WTC11 (cell line): ENCODE data around the gene THAP3. TPM values are rescaled to one million over a fixed set of nuclear protein-coding genes. Genes with fewer than 3 reads are reported as not detected.

Experiments
- ATAC-seq: fragments of 200-7000 bp; cut with Tn5 transposase; 2 replicates; pipeline ENCODE4 v1.10.0; 2021; ENCODE audit warnings: mild to moderate bottlenecking, moderate library complexity
- CTCF ChIA-PET: fragments of 300-600 bp; sonication (Branson Sonifier 250); formaldehyde crosslinking; loops from one replicate; lab custom pipeline; 2021; ENCODE audit warnings: antibody characterized with exemption; lab: Charles Lee
- POLR2A ChIA-PET: fragments of 350-600 bp; sonication (Branson Sonifier 250); formaldehyde crosslinking; loops from one replicate; lab custom pipeline; 2021; ENCODE audit warnings: antibody characterized with exemption; lab: Charles Lee
- DNase-seq: peaks from one replicate; pipeline ENCODE4 v3.0.0; 2021; ENCODE audit warnings: low spot score
- H3K27ac Mint-ChIP-seq: 2 replicates; pipeline ENCODE4 v1.8.0; 2021; ENCODE audit warnings: mixed read lengths
- H3K27me3 Mint-ChIP-seq: 2 replicates; pipeline ENCODE4 v1.8.0; 2021; ENCODE audit warnings: low read depth, mild to moderate bottlenecking, moderate library complexity, mixed read lengths
- H3K36me3 Mint-ChIP-seq: 2 replicates; pipeline ENCODE4 v1.8.0; 2021; ENCODE audit warnings: mixed read lengths
- H3K4me1 Mint-ChIP-seq: 2 replicates; pipeline ENCODE4 v1.8.0; 2022; ENCODE audit warnings: mixed read lengths
- H3K4me3 Mint-ChIP-seq: 2 replicates; pipeline ENCODE4 v1.8.0; 2021; ENCODE audit warnings: mild to moderate bottlenecking, moderate library complexity, mixed read lengths
- H3K9me3 Mint-ChIP-seq: 2 replicates; pipeline ENCODE4 v1.8.0; 2021; ENCODE audit warnings: mixed read lengths
- ATF1 ChIP-seq: sonication (generic); formaldehyde crosslinking; IDR thresholded peaks from 2 replicates; pipeline ENCODE4 v1.8.1; 2023; ENCODE audit warnings: mild to moderate bottlenecking, moderate library complexity, missing genetic modification reagents
- CREB1 ChIP-seq: sonication (generic); formaldehyde crosslinking; IDR thresholded peaks from 2 replicates; pipeline ENCODE4 v1.8.0; 2023; ENCODE audit warnings: mild to moderate bottlenecking, missing genetic modification reagents
- ELF4 ChIP-seq: sonication (generic); formaldehyde crosslinking; IDR thresholded peaks from 2 replicates; pipeline ENCODE4 v1.8.1; 2022; ENCODE audit warnings: low read depth, mild to moderate bottlenecking, moderate library complexity, missing genetic modification reagents
- FOXJ3 ChIP-seq: sonication (generic); formaldehyde crosslinking; IDR thresholded peaks from 2 replicates; pipeline ENCODE4 v1.9.0; 2021; ENCODE audit warnings: missing genetic modification reagents, mild to moderate bottlenecking, borderline replicate concordance
- IRF2 ChIP-seq: sonication (generic); formaldehyde crosslinking; IDR thresholded peaks from 2 replicates; pipeline ENCODE4 v1.8.0; 2022; ENCODE audit warnings: low read depth, missing genetic modification reagents, borderline replicate concordance
- NFATC4 ChIP-seq: fragments of 250-450 bp; sonication (Bioruptor Pico); IDR thresholded peaks from 2 replicates; pipeline ENCODE4 v1.9.0; 2021; ENCODE audit warnings: mild to moderate bottlenecking
- NR3C1 ChIP-seq: sonication (generic); formaldehyde crosslinking; conservative IDR thresholded peaks from 2 replicates; pipeline ENCODE4 v1.8.1; 2023; ENCODE audit warnings: low read depth, mild to moderate bottlenecking, missing genetic modification reagents
- PRRX2 ChIP-seq: fragments of 250-450 bp; sonication (Bioruptor Pico); IDR thresholded peaks from 2 replicates; pipeline ENCODE4 v1.8.0; 2021; ENCODE audit warnings: mild to moderate bottlenecking
- SMAD3 ChIP-seq: sonication (generic); formaldehyde crosslinking; IDR thresholded peaks from 2 replicates; pipeline ENCODE4 v1.8.0; 2022; ENCODE audit warnings: missing genetic modification reagents, mild to moderate bottlenecking, borderline replicate concordance
- TEAD1 ChIP-seq: sonication (generic); formaldehyde crosslinking; IDR thresholded peaks from 2 replicates; pipeline ENCODE4 v1.8.0; 2022; ENCODE audit warnings: mild to moderate bottlenecking, missing genetic modification reagents
- TP53 ChIP-seq: sonication (generic); formaldehyde crosslinking; IDR thresholded peaks from 2 replicates; pipeline ENCODE4 v1.8.1; 2023; ENCODE audit warnings: mild to moderate bottlenecking, missing genetic modification reagents
- ZNF232 ChIP-seq: sonication (generic); formaldehyde crosslinking; IDR thresholded peaks from 2 replicates; pipeline ENCODE4 v1.8.0; 2022; ENCODE audit warnings: mild to moderate bottlenecking, missing genetic modification reagents
- ZNF263 ChIP-seq: sonication (generic); formaldehyde crosslinking; IDR thresholded peaks from 2 replicates; pipeline ENCODE4 v1.8.1; 2022; ENCODE audit warnings: low read depth, mild to moderate bottlenecking, moderate library complexity, missing genetic modification reagents
- ZNF317 ChIP-seq: sonication (generic); formaldehyde crosslinking; IDR thresholded peaks from 2 replicates; pipeline ENCODE4 v1.8.1; 2023; ENCODE audit warnings: low read depth, mild to moderate bottlenecking, moderate library complexity, missing genetic modification reagents, borderline replicate concordance
- total RNA-seq: library from RNA; stranded (reverse); gene quantifications from 3 replicates; pipeline ENCODE4 v1.2.3, GENCODE V29; 2021
- TF ChIP-seq, protein P1 (sequence below): sonication (generic); formaldehyde crosslinking; IDR thresholded peaks from 2 replicates; pipeline ENCODE4 v1.8.0; 2023; ENCODE audit warnings: missing genetic modification reagents, mild to moderate bottlenecking, borderline replicate concordance
- TF ChIP-seq, protein P2 (sequence below): sonication (generic); formaldehyde crosslinking; conservative IDR thresholded peaks from 2 replicates; pipeline ENCODE4 v1.8.1; 2022; ENCODE audit warnings: mild to moderate bottlenecking, missing genetic modification reagents
- TF ChIP-seq, protein P3 (sequence below): sonication (generic); formaldehyde crosslinking; IDR thresholded peaks from 2 replicates; pipeline ENCODE4 v1.8.0; 2023; ENCODE audit warnings: missing genetic modification reagents
- TF ChIP-seq, protein P4 (sequence below): fragments of 250-450 bp; sonication (Bioruptor Pico); IDR thresholded peaks from 2 replicates; pipeline ENCODE4 v1.9.0; 2021; ENCODE audit warnings: mild to moderate bottlenecking
- TF ChIP-seq, protein P5 (sequence below): sonication (generic); formaldehyde crosslinking; IDR thresholded peaks from 2 replicates; pipeline ENCODE4 v1.8.1; 2023; ENCODE audit warnings: mild to moderate bottlenecking, moderate library complexity, missing genetic modification reagents
- TF ChIP-seq, protein P6 (sequence below): sonication (generic); formaldehyde crosslinking; IDR thresholded peaks from 2 replicates; pipeline ENCODE4 v1.8.0; 2022; ENCODE audit warnings: mild to moderate bottlenecking, missing genetic modification reagents

Gene THAP3
- total RNA-seq, 1 experiment from 2014 or later, result 14.8 TPM

DNA sequence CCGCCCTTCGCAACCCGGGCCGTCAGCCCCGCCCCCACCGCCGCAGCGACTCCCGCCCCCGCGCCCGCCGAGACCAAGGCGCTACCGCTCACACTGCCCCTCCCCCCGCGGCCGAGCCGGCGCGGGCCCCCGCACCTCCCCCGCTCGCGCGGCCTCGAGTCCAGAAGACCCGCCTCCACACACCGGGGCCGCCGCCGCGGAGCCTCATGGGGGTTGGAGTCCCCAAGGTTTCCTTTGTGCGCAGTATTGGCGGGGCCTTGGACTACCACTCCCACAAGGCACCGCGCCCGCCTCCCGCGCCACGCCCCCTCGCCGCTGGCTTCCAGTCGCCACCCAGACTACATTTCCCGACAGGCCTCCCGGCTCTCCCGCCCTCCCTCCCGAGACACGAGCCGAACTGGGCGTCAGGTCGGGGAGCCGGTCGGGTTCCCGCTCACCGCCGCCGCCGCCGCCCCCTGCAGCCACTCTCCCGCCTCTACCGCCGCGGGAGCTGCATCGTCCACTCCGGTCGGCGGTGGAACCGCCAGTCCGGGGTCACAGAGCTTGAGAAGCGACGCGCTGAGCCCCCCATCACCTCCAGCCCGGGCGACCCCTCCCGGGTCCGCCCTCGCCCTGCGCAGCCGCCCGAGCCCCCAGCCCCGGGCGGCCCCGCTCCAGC, 11.2 kb upstream of the THAP3 start, which contains the start of gene PHF13 (continued):
- TF ChIP-seq, protein P1, sequence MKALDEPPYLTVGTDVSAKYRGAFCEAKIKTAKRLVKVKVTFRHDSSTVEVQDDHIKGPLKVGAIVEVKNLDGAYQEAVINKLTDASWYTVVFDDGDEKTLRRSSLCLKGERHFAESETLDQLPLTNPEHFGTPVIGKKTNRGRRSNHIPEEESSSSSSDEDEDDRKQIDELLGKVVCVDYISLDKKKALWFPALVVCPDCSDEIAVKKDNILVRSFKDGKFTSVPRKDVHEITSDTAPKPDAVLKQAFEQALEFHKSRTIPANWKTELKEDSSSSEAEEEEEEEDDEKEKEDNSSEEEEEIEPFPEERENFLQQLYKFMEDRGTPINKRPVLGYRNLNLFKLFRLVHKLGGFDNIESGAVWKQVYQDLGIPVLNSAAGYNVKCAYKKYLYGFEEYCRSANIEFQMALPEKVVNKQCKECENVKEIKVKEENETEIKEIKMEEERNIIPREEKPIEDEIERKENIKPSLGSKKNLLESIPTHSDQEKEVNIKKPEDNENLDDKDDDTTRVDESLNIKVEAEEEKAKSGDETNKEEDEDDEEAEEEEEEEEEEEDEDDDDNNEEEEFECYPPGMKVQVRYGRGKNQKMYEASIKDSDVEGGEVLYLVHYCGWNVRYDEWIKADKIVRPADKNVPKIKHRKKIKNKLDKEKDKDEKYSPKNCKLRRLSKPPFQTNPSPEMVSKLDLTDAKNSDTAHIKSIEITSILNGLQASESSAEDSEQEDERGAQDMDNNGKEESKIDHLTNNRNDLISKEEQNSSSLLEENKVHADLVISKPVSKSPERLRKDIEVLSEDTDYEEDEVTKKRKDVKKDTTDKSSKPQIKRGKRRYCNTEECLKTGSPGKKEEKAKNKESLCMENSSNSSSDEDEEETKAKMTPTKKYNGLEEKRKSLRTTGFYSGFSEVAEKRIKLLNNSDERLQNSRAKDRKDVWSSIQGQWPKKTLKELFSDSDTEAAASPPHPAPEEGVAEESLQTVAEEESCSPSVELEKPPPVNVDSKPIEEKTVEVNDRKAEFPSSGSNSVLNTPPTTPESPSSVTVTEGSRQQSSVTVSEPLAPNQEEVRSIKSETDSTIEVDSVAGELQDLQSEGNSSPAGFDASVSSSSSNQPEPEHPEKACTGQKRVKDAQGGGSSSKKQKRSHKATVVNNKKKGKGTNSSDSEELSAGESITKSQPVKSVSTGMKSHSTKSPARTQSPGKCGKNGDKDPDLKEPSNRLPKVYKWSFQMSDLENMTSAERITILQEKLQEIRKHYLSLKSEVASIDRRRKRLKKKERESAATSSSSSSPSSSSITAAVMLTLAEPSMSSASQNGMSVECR (CRISPR knock-in tag), result peak; percentile 25; the same call in 1 of the 2 replicates
- TF ChIP-seq ZNF232 (CRISPR knock-in tag), result peak; percentile 28; the same call in 1 of the 2 replicates
- TF ChIP-seq, protein P2, sequence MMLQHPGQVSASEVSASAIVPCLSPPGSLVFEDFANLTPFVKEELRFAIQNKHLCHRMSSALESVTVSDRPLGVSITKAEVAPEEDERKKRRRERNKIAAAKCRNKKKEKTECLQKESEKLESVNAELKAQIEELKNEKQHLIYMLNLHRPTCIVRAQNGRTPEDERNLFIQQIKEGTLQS (CRISPR knock-in tag), result no peak

DNA sequence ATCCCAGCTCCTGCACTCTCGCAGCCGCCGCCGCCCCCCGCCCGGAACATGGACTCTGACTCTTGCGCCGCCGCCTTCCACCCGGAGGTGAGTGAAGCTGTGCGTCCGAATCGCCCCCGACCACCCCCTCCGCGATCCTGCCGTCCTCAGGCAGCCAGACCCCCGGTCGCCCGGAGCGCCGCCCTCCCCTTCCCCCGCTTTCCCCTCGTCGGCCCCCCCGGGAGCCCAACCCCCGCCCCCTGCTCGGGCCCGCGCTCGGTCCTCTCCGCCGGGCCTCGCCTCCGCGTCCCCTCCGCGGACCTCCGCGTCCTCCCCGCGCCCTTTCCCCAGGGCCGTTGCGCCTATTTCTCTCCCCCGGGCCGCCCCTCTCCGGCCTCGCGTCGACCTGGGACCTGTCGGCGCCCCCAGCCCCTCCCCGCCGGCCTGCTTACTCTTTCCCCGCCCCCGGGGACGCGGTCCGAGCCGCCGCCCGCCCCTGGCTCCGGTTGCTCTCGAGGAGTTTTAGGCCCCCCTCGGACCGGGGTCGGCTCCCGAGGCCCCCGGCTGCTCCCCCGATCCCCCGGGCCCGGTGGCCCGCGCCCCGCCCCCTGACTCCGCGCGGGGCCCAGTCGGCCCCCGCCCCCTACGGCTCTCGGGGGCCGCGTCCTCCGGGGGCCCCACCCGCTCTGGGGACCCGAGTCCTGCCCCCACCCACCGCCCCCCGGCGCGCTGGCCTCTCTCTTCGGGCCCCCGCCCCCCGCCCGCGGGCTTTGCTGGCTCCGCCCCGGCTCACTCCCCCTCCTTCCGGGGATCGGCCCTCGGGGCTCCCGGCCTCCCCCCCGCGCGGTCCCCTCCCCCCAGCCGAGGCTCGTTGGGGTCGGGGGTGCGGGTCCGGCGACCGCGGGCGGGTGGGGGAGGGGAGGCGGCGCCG, 10.4 kb upstream of the THAP3 start:
- H3K4me1 Mint-ChIP-seq, result peaks cover 21% of the 10 kb centered on the region
- ATAC-seq (0 out of 2 replicates have a peak, but pooled peaks have one; percentile 1), DNase-seq (peak; percentile 58)
- H3K27me3 Mint-ChIP-seq, result peaks cover 13% of the 10 kb centered on the region
- peaks cover 19% of the 10 kb centered on the region for H3K36me3 Mint-ChIP-seq
- ChIA-PET CTCF (interaction anchor here (0.6 to 0.9 kb wide), 3 partner anchors 11 to 897 kb away, joined by 3 to 6 read pairs (median 3); partner anchors contain the start of gene KLHL21), POLR2A (interaction anchor here (1.1 kb wide), 1 partner anchor 12 kb away, joined by 6 read pairs; the partner anchor contains the start of gene KLHL21)
- no peaks in the 10 kb centered on the region for H3K9me3 Mint-ChIP-seq
- no peak overlapping the region for H3K27ac Mint-ChIP-seq
- H3K4me3 Mint-ChIP-seq, result peak overlapping the region; percentile 60
- TF ChIP-seq NFATC4 (no peak), ZNF317 (CRISPR knock-in tag) (no peak), PRRX2 (CRISPR knock-in tag) (no peak), ELF4 (no peak), SMAD3 (no peak), FOXJ3 (CRISPR knock-in tag) (no peak), TP53 (CRISPR knock-in tag) (no peak), ATF1 (CRISPR knock-in tag) (no peak), IRF2 (CRISPR knock-in tag) (no peak), TEAD1 (CRISPR knock-in tag) (no peak), CREB1 (no peak), NR3C1 (CRISPR knock-in tag) (no peak), ZNF263 (CRISPR knock-in tag) (no peak)
- TF ChIP-seq, protein P3, sequence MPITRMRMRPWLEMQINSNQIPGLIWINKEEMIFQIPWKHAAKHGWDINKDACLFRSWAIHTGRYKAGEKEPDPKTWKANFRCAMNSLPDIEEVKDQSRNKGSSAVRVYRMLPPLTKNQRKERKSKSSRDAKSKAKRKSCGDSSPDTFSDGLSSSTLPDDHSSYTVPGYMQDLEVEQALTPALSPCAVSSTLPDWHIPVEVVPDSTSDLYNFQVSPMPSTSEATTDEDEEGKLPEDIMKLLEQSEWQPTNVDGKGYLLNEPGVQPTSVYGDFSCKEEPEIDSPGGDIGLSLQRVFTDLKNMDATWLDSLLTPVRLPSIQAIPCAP (CRISPR knock-in tag), result no peak
- TF ChIP-seq, protein P4, sequence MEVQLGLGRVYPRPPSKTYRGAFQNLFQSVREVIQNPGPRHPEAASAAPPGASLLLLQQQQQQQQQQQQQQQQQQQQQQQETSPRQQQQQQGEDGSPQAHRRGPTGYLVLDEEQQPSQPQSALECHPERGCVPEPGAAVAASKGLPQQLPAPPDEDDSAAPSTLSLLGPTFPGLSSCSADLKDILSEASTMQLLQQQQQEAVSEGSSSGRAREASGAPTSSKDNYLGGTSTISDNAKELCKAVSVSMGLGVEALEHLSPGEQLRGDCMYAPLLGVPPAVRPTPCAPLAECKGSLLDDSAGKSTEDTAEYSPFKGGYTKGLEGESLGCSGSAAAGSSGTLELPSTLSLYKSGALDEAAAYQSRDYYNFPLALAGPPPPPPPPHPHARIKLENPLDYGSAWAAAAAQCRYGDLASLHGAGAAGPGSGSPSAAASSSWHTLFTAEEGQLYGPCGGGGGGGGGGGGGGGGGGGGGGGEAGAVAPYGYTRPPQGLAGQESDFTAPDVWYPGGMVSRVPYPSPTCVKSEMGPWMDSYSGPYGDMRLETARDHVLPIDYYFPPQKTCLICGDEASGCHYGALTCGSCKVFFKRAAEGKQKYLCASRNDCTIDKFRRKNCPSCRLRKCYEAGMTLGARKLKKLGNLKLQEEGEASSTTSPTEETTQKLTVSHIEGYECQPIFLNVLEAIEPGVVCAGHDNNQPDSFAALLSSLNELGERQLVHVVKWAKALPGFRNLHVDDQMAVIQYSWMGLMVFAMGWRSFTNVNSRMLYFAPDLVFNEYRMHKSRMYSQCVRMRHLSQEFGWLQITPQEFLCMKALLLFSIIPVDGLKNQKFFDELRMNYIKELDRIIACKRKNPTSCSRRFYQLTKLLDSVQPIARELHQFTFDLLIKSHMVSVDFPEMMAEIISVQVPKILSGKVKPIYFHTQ, result no peak
- TF ChIP-seq, protein P5, sequence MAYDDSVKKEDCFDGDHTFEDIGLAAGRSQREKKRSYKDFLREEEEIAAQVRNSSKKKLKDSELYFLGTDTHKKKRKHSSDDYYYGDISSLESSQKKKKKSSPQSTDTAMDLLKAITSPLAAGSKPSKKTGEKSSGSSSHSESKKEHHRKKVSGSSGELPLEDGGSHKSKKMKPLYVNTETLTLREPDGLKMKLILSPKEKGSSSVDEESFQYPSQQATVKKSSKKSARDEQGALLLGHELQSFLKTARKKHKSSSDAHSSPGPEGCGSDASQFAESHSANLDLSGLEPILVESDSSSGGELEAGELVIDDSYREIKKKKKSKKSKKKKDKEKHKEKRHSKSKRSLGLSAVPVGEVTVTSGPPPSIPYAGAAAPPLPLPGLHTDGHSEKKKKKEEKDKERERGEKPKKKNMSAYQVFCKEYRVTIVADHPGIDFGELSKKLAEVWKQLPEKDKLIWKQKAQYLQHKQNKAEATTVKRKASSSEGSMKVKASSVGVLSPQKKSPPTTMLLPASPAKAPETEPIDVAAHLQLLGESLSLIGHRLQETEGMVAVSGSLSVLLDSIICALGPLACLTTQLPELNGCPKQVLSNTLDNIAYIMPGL (CRISPR knock-in tag), result no peak
- TF ChIP-seq, protein P6, sequence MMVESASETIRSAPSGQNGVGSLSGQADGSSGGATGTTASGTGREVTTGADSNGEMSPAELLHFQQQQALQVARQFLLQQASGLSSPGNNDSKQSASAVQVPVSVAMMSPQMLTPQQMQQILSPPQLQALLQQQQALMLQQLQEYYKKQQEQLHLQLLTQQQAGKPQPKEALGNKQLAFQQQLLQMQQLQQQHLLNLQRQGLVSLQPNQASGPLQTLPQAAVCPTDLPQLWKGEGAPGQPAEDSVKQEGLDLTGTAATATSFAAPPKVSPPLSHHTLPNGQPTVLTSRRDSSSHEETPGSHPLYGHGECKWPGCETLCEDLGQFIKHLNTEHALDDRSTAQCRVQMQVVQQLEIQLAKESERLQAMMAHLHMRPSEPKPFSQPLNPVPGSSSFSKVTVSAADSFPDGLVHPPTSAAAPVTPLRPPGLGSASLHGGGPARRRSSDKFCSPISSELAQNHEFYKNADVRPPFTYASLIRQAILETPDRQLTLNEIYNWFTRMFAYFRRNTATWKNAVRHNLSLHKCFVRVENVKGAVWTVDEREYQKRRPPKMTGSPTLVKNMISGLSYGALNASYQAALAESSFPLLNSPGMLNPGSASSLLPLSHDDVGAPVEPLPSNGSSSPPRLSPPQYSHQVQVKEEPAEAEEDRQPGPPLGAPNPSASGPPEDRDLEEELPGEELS (CRISPR knock-in tag), result no peak
